ENCODE data around the gene R3HDM2.

R3HDM2 gene

GRCh38 chr12:57216014-57216911, 214.6 kb downstream of the R3HDM2 start, which contains the start of gene NXPH4:
Gene NXPH4 (plus strand): TSS chr12:57216794. CDS start chr12:57216970, 176 bp downstream.
- no peak for DNase-seq (ENCODE audit: low read depth, low spot score)

- no peak for DNase-seq (ENCODE audit: low read depth, low spot score)
Observed at GRCh38 chr12:57215668-57216013, 215.2 kb downstream of the R3HDM2 start.

GRCh38 chr12:57215065-57215464, 215.8 kb downstream of the R3HDM2 start:
- no peak for DNase-seq (ENCODE audit: low read depth, low spot score)

- DNase-seq (ENCODE audit: low read depth, low spot score) = peak; percentile 44
Observed at GRCh38 chr12:57214398-57214781, 216.5 kb downstream of the R3HDM2 start.

- no peak for DNase-seq (ENCODE audit: low read depth, low spot score)
Observed at GRCh38 chr12:57213763-57214397, 217.0 kb downstream of the R3HDM2 start.

- peak; percentile 73 for DNase-seq (ENCODE audit: low read depth, low spot score)
Observed at GRCh38 chr12:57213058-57213715, 217.7 kb downstream of the R3HDM2 start.

- DNase-seq (ENCODE audit: low read depth, low spot score) = no peak
Observed at GRCh38 chr12:57212701-57213057, 218.2 kb downstream of the R3HDM2 start.

GRCh38 chr12:57211791-57212700, 218.8 kb downstream of the R3HDM2 start:
- DNase-seq (ENCODE audit: low read depth, low spot score) = no peak

- DNase-seq (ENCODE audit: low read depth, low spot score) = no peak
Observed at GRCh38 chr12:57210926-57211692, 219.7 kb downstream of the R3HDM2 start.

- DNase-seq (ENCODE audit: low read depth, low spot score) = no peak
Observed at GRCh38 chr12:57210461-57210860, 220.4 kb downstream of the R3HDM2 start.

GRCh38 chr12:57209916-57210315, 220.9 kb downstream of the R3HDM2 start:
- DNase-seq (ENCODE audit: low read depth, low spot score) = no peak

GRCh38 chr12:57208631-57209282, 222.1 kb downstream of the R3HDM2 start:
- DNase-seq (ENCODE audit: low read depth, low spot score) = no peak

GRCh38 chr12:57207731-57208630, 222.9 kb downstream of the R3HDM2 start:
- DNase-seq (ENCODE audit: low read depth, low spot score) = no peak

- no peak for DNase-seq (ENCODE audit: low read depth, low spot score)
Observed at GRCh38 chr12:57205931-57206330, 224.9 kb downstream of the R3HDM2 start.

- no peak for DNase-seq (ENCODE audit: low read depth, low spot score)
Observed at GRCh38 chr12:57205186-57205585, 225.7 kb downstream of the R3HDM2 start.

- no peak for DNase-seq (ENCODE audit: low read depth, low spot score)
Observed at GRCh38 chr12:57204454-57204853, 226.4 kb downstream of the R3HDM2 start.

- no peak for DNase-seq (ENCODE audit: low read depth, low spot score)
Observed at GRCh38 chr12:57203791-57204190, 227.1 kb downstream of the R3HDM2 start.
